GM04504 (cell line): ENCODE results near the gene RELL1.

Source experiments
- DNase-seq: peaks from one replicate; pipeline ENCODE4 v3.0.0-alpha.2; 2012; ENCODE audit warnings: low read depth

RELL1 gene

GRCh38 chr4:37635155-37635554 is 51.0 kb downstream of the RELL1 start:
- DNase-seq: no peak

GRCh38 chr4:37634180-37634579 is 52.0 kb downstream of the RELL1 start:
- no peak for DNase-seq

- DNase-seq: no peak
These were observed 53.3 kb downstream of the RELL1 start for GRCh38 chr4:37632836-37633235.

GRCh38 chr4:37631551-37631950 is 54.6 kb downstream of the RELL1 start:
- no peak for DNase-seq

GRCh38 chr4:37629713-37630112 is 56.5 kb downstream of the RELL1 start:
- no peak for DNase-seq

- peak; percentile 64 for DNase-seq
These were observed 57.1 kb downstream of the RELL1 start for GRCh38 chr4:37628977-37629609.

GRCh38 chr4:37627263-37627662 is 58.9 kb downstream of the RELL1 start:
- no peak for DNase-seq

GRCh38 chr4:37625499-37625898 is 60.7 kb downstream of the RELL1 start:
- DNase-seq: no peak

- DNase-seq: no peak
These were observed 62.2 kb downstream of the RELL1 start for GRCh38 chr4:37623940-37624339.

- DNase-seq: no peak
These were observed 63.1 kb downstream of the RELL1 start for GRCh38 chr4:37623125-37623524.

GRCh38 chr4:37620176-37620575 is 66.0 kb downstream of the RELL1 start:
- DNase-seq: no peak

GRCh38 chr4:37615720-37616063 is 70.5 kb downstream of the RELL1 start:
- DNase-seq: no peak

- DNase-seq: no peak
These were observed 71.0 kb downstream of the RELL1 start for GRCh38 chr4:37615059-37615719.

GRCh38 chr4:37612811-37613210 is 73.4 kb downstream of the RELL1 start:
- DNase-seq: no peak

GRCh38 chr4:37609626-37610025 is 76.5 kb downstream of the RELL1 start:
- DNase-seq: no peak

GRCh38 chr4:37607018-37607417 is 79.2 kb downstream of the RELL1 start:
- DNase-seq: no peak

GRCh38 chr4:37605843-37606565 is 80.2 kb downstream of the RELL1 start:
- DNase-seq: no peak

GRCh38 chr4:37604461-37604860 is 81.7 kb downstream of the RELL1 start:
- DNase-seq: no peak

- DNase-seq: no peak
These were observed 82.5 kb downstream of the RELL1 start for GRCh38 chr4:37603711-37604110.

- peak; percentile 43 for DNase-seq
These were observed 83.1 kb downstream of the RELL1 start for GRCh38 chr4:37603070-37603468.

- no peak for DNase-seq
These were observed 83.6 kb downstream of the RELL1 start for GRCh38 chr4:37602454-37603069.

GRCh38 chr4:37601531-37601930 is 84.6 kb downstream of the RELL1 start:
- DNase-seq: no peak
